ENCODE data around the gene ZNRD2.
"Not testable (repeated sequence)": the region's sequence is repeated elsewhere in the genome, so short reads cannot be mapped to it uniquely, and the experiment has no call there.

DNA sequence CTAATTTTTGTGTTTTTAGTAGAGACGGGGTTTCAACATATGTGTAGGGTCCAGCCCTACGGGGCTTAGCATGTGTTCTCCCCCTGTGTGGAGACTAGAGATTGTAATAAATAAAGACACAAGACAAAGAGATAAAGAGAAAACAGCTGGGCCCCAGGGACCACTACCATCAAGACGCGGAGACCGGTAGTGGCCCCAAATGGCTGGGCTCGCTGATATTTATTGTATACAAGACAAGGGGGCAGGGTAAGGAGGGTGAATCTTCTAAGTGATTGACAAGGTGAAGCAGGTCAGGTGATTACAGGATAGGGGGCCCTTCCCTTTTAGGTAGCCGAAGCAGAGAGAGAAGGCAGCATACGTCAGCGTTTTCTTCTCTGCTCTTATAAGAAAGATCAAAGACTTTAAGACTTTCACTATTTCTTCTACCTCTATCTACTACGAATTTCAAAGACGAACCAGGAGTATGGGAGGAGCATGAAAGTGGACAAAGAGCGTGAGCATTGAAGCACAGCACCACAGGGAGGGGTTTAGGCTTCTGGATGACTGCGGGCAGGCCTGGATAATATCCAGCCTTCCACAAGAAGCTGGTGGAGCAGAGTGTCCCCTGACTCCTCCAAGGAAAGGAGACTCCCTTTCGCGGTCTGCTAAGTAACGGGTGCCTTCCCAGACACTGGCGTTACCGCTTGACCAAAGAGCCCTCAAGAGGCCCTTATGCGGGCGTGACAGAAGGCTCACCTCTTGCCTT lies 48.3 kb upstream of the ZNRD2 start:
- TF ChIP-seq, protein P1, sequence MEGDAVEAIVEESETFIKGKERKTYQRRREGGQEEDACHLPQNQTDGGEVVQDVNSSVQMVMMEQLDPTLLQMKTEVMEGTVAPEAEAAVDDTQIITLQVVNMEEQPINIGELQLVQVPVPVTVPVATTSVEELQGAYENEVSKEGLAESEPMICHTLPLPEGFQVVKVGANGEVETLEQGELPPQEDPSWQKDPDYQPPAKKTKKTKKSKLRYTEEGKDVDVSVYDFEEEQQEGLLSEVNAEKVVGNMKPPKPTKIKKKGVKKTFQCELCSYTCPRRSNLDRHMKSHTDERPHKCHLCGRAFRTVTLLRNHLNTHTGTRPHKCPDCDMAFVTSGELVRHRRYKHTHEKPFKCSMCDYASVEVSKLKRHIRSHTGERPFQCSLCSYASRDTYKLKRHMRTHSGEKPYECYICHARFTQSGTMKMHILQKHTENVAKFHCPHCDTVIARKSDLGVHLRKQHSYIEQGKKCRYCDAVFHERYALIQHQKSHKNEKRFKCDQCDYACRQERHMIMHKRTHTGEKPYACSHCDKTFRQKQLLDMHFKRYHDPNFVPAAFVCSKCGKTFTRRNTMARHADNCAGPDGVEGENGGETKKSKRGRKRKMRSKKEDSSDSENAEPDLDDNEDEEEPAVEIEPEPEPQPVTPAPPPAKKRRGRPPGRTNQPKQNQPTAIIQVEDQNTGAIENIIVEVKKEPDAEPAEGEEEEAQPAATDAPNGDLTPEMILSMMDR (IDR thresholded peaks at IDR 0.05): not testable (repeated sequence)
- TF ChIP-seq POLR2AphosphoS5 (IDR thresholded peaks at IDR 0.05): peak in 1 of 2 donors; percentile 17
- TF ChIP-seq POLR2A (IDR thresholded peaks at IDR 0.05): peak in 1 of 4 donors; percentile 10
- TF ChIP-seq EP300 (IDR thresholded peaks at IDR 0.05): not testable (repeated sequence)

Data from upper lobe of left lung (tissue), 4 donors.